PC-3 (cell line): Measurements from ENCODE around the gene STXBP3. TPM values are rescaled to one million over a fixed set of nuclear protein-coding genes. Genes with fewer than 3 reads are reported as not detected.

Experiments used
- ATAC-seq: fragments of 200-7000 bp; cut with Tn5 transposase; 2 replicates; pipeline ENCODE4 v1.9.1; 2020; ENCODE audit warnings: mild to moderate bottlenecking, moderate library complexity
- BruUV-seq: library from RNA; stranded (reverse); fragments of 400-500 nt; replicated peaks from 2 replicates; lab custom pipeline; 2021; lab: Mats Ljungman, UMichigan
- CTCF ChIA-PET: fragments of 300-600 bp; sonication (Branson Sonifier 250); formaldehyde crosslinking; loops from one replicate; lab custom pipeline; 2022; ENCODE audit warnings: antibody characterized with exemption; lab: Charles Lee
- POLR2A ChIA-PET: fragments of 300-600 bp; sonication (Branson Sonifier 250); formaldehyde crosslinking; loops from one replicate; lab custom pipeline; 2022; ENCODE audit warnings: antibody characterized with exemption; ENCODE audit not compliant: unreplicated experiment; lab: Charles Lee
- DNase-seq: peaks from one replicate; pipeline ENCODE4 v3.0.0-alpha.2; 2015
- H2AFZ ChIP-seq: fragments of 300-600 bp; sonication (generic); 2 replicates; pipeline ENCODE4 v1.6.0; 2016; ENCODE audit warnings: antibody characterized with exemption, low read length
- H3F3A ChIP-seq: fragments of 300-600 bp; sonication (generic); one replicate; pipeline ENCODE4 v1.6.0; 2017; ENCODE audit warnings: antibody characterized with exemption, low read length, control low read depth, mild to moderate bottlenecking; ENCODE audit not compliant: unreplicated experiment
- H3K27ac ChIP-seq: fragments of 300-600 bp; sonication (generic); 2 replicates; pipeline ENCODE4 v1.5.1; 2016; ENCODE audit warnings: mild to moderate bottlenecking, low read length
- H3K27me3 ChIP-seq: fragments of 300-600 bp; sonication (generic); 2 replicates; pipeline ENCODE4 v1.6.1; 2016; ENCODE audit warnings: low read length, mixed read lengths
- H3K36me3 ChIP-seq: fragments of 300-600 bp; sonication (generic); 2 replicates; pipeline ENCODE4 v1.6.1; 2016; ENCODE audit warnings: low read depth, mixed run types, low read length, mixed read lengths
- H3K4me1 ChIP-seq: fragments of 300-600 bp; sonication (generic); 2 replicates; pipeline ENCODE4 v1.5.1; 2016; ENCODE audit warnings: low read length; ENCODE audit not compliant: insufficient read depth
- H3K4me2 ChIP-seq: fragments of 300-600 bp; sonication (generic); 2 replicates; pipeline ENCODE4 v1.6.0; 2016; ENCODE audit warnings: low read length
- H3K4me3 ChIP-seq: fragments of 300-600 bp; sonication (generic); 2 replicates; pipeline ENCODE4 v1.5.1; 2016; ENCODE audit warnings: mild to moderate bottlenecking, low read length, mixed read lengths
- H3K79me2 ChIP-seq: fragments of 300-600 bp; sonication (generic); 2 replicates; pipeline ENCODE4 v1.6.1; 2017; ENCODE audit warnings: low read length, mixed read lengths
- H3K9ac ChIP-seq: fragments of 300-600 bp; sonication (generic); 2 replicates; pipeline ENCODE4 v1.6.0; 2016; ENCODE audit warnings: mild to moderate bottlenecking, low read length
- H3K9me2 ChIP-seq: fragments of 300-600 bp; sonication (generic); replicated peaks from 2 replicates; pipeline ENCODE4 v1.6.1; 2016; ENCODE audit warnings: mixed run types, low read length, mixed read lengths
- H3K9me3 ChIP-seq: fragments of 300-600 bp; sonication (generic); 2 replicates; pipeline ENCODE4 v1.6.1; 2016; ENCODE audit warnings: low read length, mixed read lengths
- H4K20me1 ChIP-seq: fragments of 300-600 bp; sonication (generic); 2 replicates; pipeline ENCODE4 v1.6.1; 2016; ENCODE audit warnings: low read length, mixed read lengths
- EZH2 ChIP-seq: fragments of 300-600 bp; sonication (generic); IDR thresholded peaks from one replicate; pipeline ENCODE4 v1.6.1; 2017; ENCODE audit warnings: antibody characterized with exemption, mild to moderate bottlenecking, low read length; ENCODE audit not compliant: unreplicated experiment
- EZH2phosphoT487 ChIP-seq: fragments of 300-600 bp; sonication (generic); IDR thresholded peaks from 2 replicates; pipeline ENCODE4 v1.6.1; 2018; ENCODE audit warnings: mild to moderate bottlenecking, antibody characterized with exemption, low read length, borderline replicate concordance
- intact Hi-C: fragments of 100-400 bp; cut with micrococcal nuclease; formaldehyde crosslinking; loops from 2 replicates; pipeline ENCODE4 v1.9.0; 2023
- total RNA-seq: library from RNA; depleted of rRNA; stranded (reverse); fragments of >200 nt; gene quantifications from 2 replicates; pipeline ENCODE4 v1.2.3, GENCODE V29; 2014
- TF ChIP-seq, protein P1 (sequence below): fragments of 300-600 bp; sonication (generic); conservative IDR thresholded peaks from 2 replicates; pipeline ENCODE4 v1.5.1; 2017; ENCODE audit warnings: antibody characterized with exemption, low read depth, mild to moderate bottlenecking, low read length

Gene STXBP3
- total RNA-seq, 1 experiment from 2014 or later = 17.2 TPM

- intact Hi-C loops = no loop called here
Measured at GRCh38 chr1:108742253-108742652, 4.2 kb upstream of the STXBP3 start.

DNA sequence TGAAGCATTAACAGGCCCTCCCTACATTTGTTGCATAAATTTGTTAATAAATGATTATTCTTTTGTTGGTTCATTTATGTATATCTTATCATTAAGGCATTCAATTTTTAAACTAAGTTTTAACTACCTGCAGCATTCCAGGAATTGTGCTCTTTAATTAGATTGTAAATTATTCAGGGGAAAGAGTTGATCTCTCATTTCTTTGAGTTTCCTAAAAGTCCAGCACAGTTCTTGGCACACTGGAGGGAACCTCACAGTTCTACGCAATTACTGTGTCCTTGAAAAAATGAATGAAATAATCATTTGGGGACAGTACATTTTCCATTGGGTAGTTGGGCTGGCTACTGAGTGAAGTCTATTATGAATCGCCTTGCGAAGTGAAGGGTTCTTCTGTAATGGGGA, 493 bp upstream of the STXBP3 start:
- Histone ChIP-seq H3K9me3 (no peaks in the 10 kb centered on the region), H3K4me1 (peaks cover 7% of the 10 kb centered on the region), H3F3A (no peaks in the 10 kb centered on the region), H3K79me2 (peaks cover 35% of the 10 kb centered on the region), H4K20me1 (peaks cover 5% of the 10 kb centered on the region; the same call in 1 of the 2 replicates), H3K36me3 (peaks cover 2% of the 10 kb centered on the region; the same call in 1 of the 2 replicates), H3K27me3 (no peaks in the 10 kb centered on the region), H2AFZ (peak overlapping the region; percentile 73), H3K27ac (no peak overlapping the region), H3K4me3 (no peak overlapping the region), H3K9me2 (no peaks in the 10 kb centered on the region), H3K9ac (no peak overlapping the region), H3K4me2 (peak overlapping the region; percentile 28; the same call in 1 of the 2 replicates)
- DNase-seq (no peak), ATAC-seq (no peak)
- ChIA-PET CTCF (no interaction called here), POLR2A (no interaction called here)
- intact Hi-C loops = loop anchor here (1.0 to 5.0 kb wide), 4 partner anchors 42 to 331 kb away; partner anchors contain the start of genes PRPF38B and TAF13
- TF ChIP-seq, protein P1, sequence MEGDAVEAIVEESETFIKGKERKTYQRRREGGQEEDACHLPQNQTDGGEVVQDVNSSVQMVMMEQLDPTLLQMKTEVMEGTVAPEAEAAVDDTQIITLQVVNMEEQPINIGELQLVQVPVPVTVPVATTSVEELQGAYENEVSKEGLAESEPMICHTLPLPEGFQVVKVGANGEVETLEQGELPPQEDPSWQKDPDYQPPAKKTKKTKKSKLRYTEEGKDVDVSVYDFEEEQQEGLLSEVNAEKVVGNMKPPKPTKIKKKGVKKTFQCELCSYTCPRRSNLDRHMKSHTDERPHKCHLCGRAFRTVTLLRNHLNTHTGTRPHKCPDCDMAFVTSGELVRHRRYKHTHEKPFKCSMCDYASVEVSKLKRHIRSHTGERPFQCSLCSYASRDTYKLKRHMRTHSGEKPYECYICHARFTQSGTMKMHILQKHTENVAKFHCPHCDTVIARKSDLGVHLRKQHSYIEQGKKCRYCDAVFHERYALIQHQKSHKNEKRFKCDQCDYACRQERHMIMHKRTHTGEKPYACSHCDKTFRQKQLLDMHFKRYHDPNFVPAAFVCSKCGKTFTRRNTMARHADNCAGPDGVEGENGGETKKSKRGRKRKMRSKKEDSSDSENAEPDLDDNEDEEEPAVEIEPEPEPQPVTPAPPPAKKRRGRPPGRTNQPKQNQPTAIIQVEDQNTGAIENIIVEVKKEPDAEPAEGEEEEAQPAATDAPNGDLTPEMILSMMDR = no peak
- TF ChIP-seq EZH2 (no peak), EZH2phosphoT487 (no peak)
- BruUV-seq = no TSS peak

More at GRCh38 chr1:108742253-108742652, 4.2 kb upstream of the STXBP3 start:
- Histone ChIP-seq H3K9ac (no peak overlapping the region), H3K9me2 (no peaks in the 10 kb centered on the region), H3K4me1 (no peaks in the 10 kb centered on the region; the same call in 1 of the 2 replicates), H3K4me2 (no peak overlapping the region), H3K79me2 (no peaks in the 10 kb centered on the region; the same call in 1 of the 2 replicates), H3K36me3 (no peaks in the 10 kb centered on the region), H3K27ac (no peak overlapping the region), H3K9me3 (no peaks in the 10 kb centered on the region), H4K20me1 (no peaks in the 10 kb centered on the region), H3K27me3 (no peaks in the 10 kb centered on the region), H3F3A (no peaks in the 10 kb centered on the region), H3K4me3 (no peak overlapping the region), H2AFZ (no peak overlapping the region)
- ATAC-seq (no peak), DNase-seq (no peak)
- TF ChIP-seq EZH2 = no peak
- no peak for TF ChIP-seq EZH2phosphoT487
- TF ChIP-seq, protein P1 = no peak
- CTCF ChIA-PET = no interaction called here
- BruUV-seq = no TSS peak
- POLR2A ChIA-PET = no interaction called here
